Measurements from ENCODE around the gene PRKN.

Gene PRKN

DNA sequence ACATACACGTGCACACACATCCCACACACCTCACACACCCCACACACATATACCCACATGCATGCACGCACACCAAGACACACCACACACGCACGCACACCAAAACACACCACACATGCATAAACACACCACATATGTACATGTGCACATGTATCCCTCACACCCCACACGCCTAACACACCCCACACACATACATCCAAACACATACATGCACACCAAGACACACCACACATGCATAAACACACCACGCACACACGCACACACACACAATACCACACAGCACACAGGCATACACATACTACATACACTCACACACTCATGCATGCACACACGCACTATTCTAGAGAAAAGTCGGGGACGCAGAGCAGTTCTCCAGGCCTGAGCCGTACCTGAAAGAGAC lies 671.5 kb downstream of the PRKN start:
- TF ChIP-seq, protein P1, sequence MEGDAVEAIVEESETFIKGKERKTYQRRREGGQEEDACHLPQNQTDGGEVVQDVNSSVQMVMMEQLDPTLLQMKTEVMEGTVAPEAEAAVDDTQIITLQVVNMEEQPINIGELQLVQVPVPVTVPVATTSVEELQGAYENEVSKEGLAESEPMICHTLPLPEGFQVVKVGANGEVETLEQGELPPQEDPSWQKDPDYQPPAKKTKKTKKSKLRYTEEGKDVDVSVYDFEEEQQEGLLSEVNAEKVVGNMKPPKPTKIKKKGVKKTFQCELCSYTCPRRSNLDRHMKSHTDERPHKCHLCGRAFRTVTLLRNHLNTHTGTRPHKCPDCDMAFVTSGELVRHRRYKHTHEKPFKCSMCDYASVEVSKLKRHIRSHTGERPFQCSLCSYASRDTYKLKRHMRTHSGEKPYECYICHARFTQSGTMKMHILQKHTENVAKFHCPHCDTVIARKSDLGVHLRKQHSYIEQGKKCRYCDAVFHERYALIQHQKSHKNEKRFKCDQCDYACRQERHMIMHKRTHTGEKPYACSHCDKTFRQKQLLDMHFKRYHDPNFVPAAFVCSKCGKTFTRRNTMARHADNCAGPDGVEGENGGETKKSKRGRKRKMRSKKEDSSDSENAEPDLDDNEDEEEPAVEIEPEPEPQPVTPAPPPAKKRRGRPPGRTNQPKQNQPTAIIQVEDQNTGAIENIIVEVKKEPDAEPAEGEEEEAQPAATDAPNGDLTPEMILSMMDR (IDR thresholded peaks at IDR 0.05; ENCODE audit: low read length, missing control alignments) = no peak
- no peak overlapping the region for H3K4me3 ChIP-seq (replicated peaks; ENCODE audit: low read depth, low read length)
- DNase-seq (ENCODE audit: low read depth) = no peak

DNA sequence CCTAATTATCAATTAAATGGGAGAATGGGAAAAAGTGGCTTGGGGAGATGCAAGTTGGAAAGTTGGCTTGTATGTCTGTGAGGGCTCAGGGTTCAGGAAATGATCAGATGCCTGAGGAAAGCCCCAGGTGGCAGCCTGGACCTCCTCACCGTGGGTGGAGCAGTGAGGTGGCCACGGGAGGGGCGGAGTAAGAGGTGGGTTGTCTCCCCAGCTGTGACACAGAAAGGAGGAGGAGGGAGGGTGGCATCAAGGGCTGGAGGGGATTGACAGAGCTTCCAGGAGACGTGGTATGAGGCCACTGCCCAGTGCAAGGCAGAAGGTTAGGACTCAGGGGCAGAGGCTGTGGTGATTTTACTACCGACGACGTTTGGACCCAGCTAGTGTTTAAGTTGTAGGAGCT lies 672.2 kb downstream of the PRKN start:
- TF ChIP-seq, protein P1 (IDR thresholded peaks at IDR 0.05; ENCODE audit: low read length, missing control alignments) = no peak
- no peak for DNase-seq (ENCODE audit: low read depth)
- H3K4me3 ChIP-seq (replicated peaks; ENCODE audit: low read depth, low read length) = no peak overlapping the region

DNA sequence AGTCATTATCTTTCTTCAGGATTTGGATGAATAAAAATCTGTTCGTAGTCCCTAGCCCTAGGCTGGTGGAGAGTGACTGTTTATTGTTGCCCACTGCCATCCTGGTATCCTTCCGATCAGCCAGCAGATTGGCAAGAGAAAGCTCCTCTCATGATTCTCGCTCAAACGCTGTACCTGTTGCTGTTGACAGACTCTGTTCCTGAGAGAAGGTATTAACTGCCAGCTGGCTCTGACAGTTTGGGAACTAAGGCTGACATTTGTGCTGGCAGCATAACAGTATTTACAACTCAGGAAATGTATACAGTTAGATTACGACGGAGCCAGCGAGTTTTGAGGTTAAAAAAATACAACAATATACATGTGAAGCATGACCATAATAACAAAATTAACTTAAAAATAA lies 674.5 kb downstream of the PRKN start:
- no peak overlapping the region for H3K4me3 ChIP-seq (replicated peaks; ENCODE audit: low read depth, low read length)
- DNase-seq (ENCODE audit: low read depth) = no peak
- TF ChIP-seq, protein P1 (IDR thresholded peaks at IDR 0.05; ENCODE audit: low read length, missing control alignments) = no peak

DNA sequence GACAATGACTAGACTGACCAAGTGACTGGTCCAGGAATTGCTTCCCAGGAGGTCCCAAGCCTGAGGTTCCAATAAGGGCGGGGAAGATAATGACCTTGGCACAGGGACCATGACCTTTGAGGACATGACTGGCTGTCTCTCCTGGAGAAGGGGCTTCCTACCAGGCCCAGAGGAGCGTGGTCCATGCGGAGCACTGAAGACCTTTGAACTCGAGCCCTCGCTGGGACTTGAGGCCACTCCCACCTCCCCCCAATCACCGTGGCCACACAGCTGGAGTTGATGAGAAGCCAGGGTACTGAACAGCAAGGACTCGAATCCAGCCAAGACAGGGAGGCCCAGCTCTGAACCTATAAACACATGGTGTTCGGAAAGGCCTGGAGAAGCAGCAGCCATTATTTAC lies 677.0 kb downstream of the PRKN start:
- H3K4me3 ChIP-seq (replicated peaks; ENCODE audit: low read depth, low read length) = no peak overlapping the region
- TF ChIP-seq, protein P1 (IDR thresholded peaks at IDR 0.05; ENCODE audit: low read length, missing control alignments) = no peak

DNA sequence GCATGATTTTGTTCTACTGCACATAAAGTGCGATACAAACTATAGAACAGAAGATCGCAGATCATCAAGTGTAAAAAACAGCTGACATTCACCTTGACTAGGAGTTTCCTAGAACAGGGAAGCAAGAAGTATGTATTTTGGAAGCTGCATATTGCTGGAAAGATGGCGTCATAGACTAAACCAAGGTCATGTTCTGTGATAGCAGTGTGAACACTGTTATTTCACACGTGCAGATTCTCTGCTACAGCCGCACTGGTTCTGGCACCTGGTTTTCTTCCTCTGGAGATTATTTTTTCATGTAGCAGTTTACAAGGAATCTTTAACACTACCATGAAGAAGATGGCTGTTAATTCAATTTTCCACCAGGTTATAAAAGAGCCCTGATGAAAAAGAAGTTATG lies 681.2 kb downstream of the PRKN start:
- no peak overlapping the region for H3K4me3 ChIP-seq (replicated peaks; ENCODE audit: low read depth, low read length)
- TF ChIP-seq, protein P1 (IDR thresholded peaks at IDR 0.05; ENCODE audit: low read length, missing control alignments) = no peak
- DNase-seq (ENCODE audit: low read depth) = no peak

More for the DNA sequence above, 677.0 kb downstream of the PRKN start:
- no peak for DNase-seq (ENCODE audit: low read depth)

DNA sequence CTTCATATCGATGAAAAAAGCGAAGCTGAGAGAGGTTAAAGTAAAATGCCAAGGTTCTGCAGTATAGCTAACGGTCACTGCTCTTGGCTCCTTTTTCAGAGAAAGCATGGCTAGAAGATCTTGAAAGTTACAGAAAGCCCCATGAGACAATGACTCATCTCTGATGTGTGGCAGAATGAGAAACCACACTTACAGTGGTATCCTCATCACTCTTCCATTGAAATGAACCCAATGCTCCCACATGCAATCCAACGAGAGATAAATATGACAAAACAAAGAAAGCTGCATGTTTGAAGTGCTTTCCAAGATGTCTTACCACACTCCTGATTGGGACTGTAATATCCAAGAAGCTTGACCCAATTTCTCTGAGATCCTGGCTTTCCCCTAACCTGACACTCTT lies 694.9 kb downstream of the PRKN start:
- TF ChIP-seq, protein P1 (IDR thresholded peaks at IDR 0.05; ENCODE audit: low read length, missing control alignments) = no peak
- peak; percentile 11 for DNase-seq (ENCODE audit: low read depth)

DNA sequence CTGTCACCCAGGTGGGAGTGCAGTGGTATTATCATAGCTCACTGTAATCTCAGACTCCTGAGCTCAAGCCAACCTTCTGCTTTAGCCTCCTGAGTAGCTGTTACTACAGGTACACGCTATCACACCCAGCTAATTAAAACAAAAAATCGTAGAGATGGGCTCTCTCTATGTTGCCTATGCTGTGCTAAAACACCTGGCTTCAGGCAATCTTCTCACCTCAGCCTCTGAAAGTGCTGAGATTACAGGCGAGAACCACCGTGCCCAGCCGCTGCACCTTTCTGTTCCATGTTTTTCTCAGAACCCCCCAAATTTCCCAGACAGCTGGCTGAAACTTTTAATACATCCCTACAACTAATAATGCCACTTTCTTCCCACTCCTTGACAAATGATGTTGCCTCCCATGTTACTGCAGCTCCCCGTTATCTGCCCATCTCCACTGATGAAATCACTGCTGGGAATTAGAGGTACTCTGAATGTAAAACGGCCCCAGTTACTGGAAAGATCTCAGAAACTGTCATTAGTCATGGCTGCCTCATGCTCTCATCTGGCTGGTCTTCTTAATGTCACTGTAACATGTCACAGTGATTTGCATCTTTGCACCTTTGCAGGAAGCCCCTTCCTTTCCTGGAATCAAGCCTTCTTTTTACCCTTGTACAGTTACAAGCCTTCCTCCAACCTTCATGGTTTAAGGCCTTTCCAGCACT lies 697.5 kb downstream of the PRKN start:
- no peak for DNase-seq (ENCODE audit: low read depth)
- TF ChIP-seq, protein P1 (IDR thresholded peaks at IDR 0.05; ENCODE audit: low read length, missing control alignments) = no peak
- H3K4me3 ChIP-seq (replicated peaks; ENCODE audit: low read depth, low read length) = no peak overlapping the region

More for the DNA sequence above, 694.9 kb downstream of the PRKN start:
- no peak overlapping the region for H3K4me3 ChIP-seq (replicated peaks; ENCODE audit: low read depth, low read length)
